ENCODE measurements around the gene LPCAT1.

DNA sequence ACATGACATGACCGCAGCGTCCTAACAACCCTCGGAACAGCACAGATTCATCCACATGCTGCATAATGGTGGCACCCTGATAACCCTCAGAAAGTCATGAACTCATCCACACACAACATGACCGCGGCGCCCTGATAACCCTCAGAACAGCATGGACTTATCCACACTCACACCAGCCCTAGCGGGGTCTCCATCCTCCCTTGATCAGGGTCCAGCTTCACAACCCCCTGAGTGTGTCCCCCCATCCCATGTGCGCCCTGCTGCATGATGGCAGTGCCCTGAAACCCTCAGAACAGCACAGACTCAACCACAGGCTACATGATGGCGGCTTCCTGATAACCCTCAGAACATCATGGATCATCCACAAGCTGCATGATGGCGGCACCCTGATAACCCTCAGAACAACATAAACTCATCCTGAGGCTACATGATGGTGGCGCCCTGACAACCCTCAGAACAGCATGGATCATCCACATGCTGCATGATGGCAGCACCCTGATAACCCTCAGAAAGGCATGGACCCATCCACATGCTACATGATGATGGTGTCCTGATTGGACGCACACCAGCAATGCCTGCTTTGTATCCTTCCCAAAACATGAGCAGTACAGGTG, 106.8 kb downstream of the LPCAT1 start:
- no peak for TF ChIP-seq POLR2A (IDR thresholded peaks at IDR 0.05)
- TF ChIP-seq, protein P1, sequence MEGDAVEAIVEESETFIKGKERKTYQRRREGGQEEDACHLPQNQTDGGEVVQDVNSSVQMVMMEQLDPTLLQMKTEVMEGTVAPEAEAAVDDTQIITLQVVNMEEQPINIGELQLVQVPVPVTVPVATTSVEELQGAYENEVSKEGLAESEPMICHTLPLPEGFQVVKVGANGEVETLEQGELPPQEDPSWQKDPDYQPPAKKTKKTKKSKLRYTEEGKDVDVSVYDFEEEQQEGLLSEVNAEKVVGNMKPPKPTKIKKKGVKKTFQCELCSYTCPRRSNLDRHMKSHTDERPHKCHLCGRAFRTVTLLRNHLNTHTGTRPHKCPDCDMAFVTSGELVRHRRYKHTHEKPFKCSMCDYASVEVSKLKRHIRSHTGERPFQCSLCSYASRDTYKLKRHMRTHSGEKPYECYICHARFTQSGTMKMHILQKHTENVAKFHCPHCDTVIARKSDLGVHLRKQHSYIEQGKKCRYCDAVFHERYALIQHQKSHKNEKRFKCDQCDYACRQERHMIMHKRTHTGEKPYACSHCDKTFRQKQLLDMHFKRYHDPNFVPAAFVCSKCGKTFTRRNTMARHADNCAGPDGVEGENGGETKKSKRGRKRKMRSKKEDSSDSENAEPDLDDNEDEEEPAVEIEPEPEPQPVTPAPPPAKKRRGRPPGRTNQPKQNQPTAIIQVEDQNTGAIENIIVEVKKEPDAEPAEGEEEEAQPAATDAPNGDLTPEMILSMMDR (IDR thresholded peaks at IDR 0.05): no peak

All from tibial nerve (tissue), 3 donors.